Immature natural killer cell (primary cell): ENCODE measurements around the gene GPER1. TPM values are rescaled to one million over a fixed set of nuclear protein-coding genes. Genes with fewer than 3 reads are reported as not detected.
"Not testable (repeated sequence)": the region's sequence is repeated elsewhere in the genome, so short reads cannot be mapped to it uniquely, and the experiment has no call there.

ENCODE experiments used
- DNase-seq, 3 donors: peaks; one replicate each; pipeline ENCODE4 v3.0.0; 2022; ENCODE audit warnings: mixed read lengths in 1 of 3
- H3K27ac Mint-ChIP-seq, 6 donors: one replicate each; pipeline ENCODE4 v1.8.0; 2020; ENCODE audit warnings: mixed read lengths in 6 of 6, mild to moderate bottlenecking in 5 of 6, inconsistent platforms in 4 of 6, moderate library complexity in 3 of 6
- H3K27me3 Mint-ChIP-seq, 3 donors: one replicate each; pipeline ENCODE4 v1.8.0; 2020 to 2021; ENCODE audit warnings: low read depth in 3 of 3, mild to moderate bottlenecking in 3 of 3, mixed read lengths in 3 of 3, moderate library complexity in 3 of 3, inconsistent platforms in 1 of 3
- H3K36me3 Mint-ChIP-seq, 3 donors: one replicate each; pipeline ENCODE4 v1.8.0; 2020; ENCODE audit warnings: mixed read lengths in 3 of 3, inconsistent platforms in 2 of 3, mild to moderate bottlenecking in 2 of 3
- H3K4me1 Mint-ChIP-seq, 2 donors: one replicate each; pipeline ENCODE4 v1.8.0; 2020; ENCODE audit warnings: inconsistent platforms in 2 of 2, mild to moderate bottlenecking in 2 of 2, mixed read lengths in 2 of 2, moderate library complexity in 1 of 2
- H3K4me3 Mint-ChIP-seq, 5 donors: one replicate each; pipeline ENCODE4 v1.8.0; 2020; ENCODE audit warnings: mild to moderate bottlenecking in 5 of 5, mixed read lengths in 5 of 5, inconsistent platforms in 3 of 5, moderate library complexity in 3 of 5
- H3K9me3 Mint-ChIP-seq, 6 donors: one replicate each; pipeline ENCODE4 v1.8.0; 2020; ENCODE audit warnings: mild to moderate bottlenecking in 6 of 6, mixed read lengths in 6 of 6, inconsistent platforms in 4 of 6, moderate library complexity in 3 of 6
- polyA plus RNA-seq, 3 donors: library from polyadenylated mRNA; unstranded; fragments of 300-500 nt; fragmentation: Illumina TruSeq; gene quantifications; one replicate each; pipeline ENCODE4 v1.2.3, GENCODE V29; 2021

GPER1 gene
- polyA plus RNA-seq, 3 donors from 2014 or later: 0.14 to 0.31 TPM; not detected in 1

- Mint-ChIP-seq H3K9me3 (no peaks in the 10 kb centered on the region), H3K27ac (no peak overlapping the region), H3K4me3 (no peak overlapping the region), H3K4me1 (no peaks in the 10 kb centered on the region), H3K36me3 (no peaks in the 10 kb centered on the region), H3K27me3 (peaks cover 0 to 2% (median 0%) of the 10 kb centered on the region in 3 donors)
- DNase-seq: no peak
These were observed 23.2 kb downstream of the GPER1 start for GRCh38 chr7:1111156-1111555.

GRCh38 chr7:1112109-1112508 is 24.2 kb downstream of the GPER1 start:
- Mint-ChIP-seq H3K36me3 (no peaks in the 10 kb centered on the region), H3K27me3 (no peaks in the 10 kb centered on the region), H3K4me1 (no peaks in the 10 kb centered on the region), H3K4me3 (no peak overlapping the region), H3K27ac (no peak overlapping the region), H3K9me3 (no peaks in the 10 kb centered on the region)
- DNase-seq: no peak

- Mint-ChIP-seq H3K27ac (no peak overlapping the region), H3K4me1 (no peaks in the 10 kb centered on the region), H3K9me3 (no peaks in the 10 kb centered on the region), H3K27me3 (no peaks in the 10 kb centered on the region), H3K36me3 (no peaks in the 10 kb centered on the region), H3K4me3 (no peak overlapping the region)
- DNase-seq: no peak
These were observed 25.0 kb downstream of the GPER1 start for GRCh38 chr7:1112625-1113547.

GRCh38 chr7:1113548-1113885 is 25.6 kb downstream of the GPER1 start:
- Mint-ChIP-seq H3K4me3 (no peak overlapping the region), H3K27me3 (no peaks in the 10 kb centered on the region), H3K9me3 (no peaks in the 10 kb centered on the region), H3K27ac (no peak overlapping the region), H3K4me1 (no peaks in the 10 kb centered on the region), H3K36me3 (no peaks in the 10 kb centered on the region)
- no peak for DNase-seq

GRCh38 chr7:1114088-1114487 is 26.2 kb downstream of the GPER1 start:
- H3K27me3 Mint-ChIP-seq: no peaks in the 10 kb centered on the region
- H3K4me1 Mint-ChIP-seq: no peaks in the 10 kb centered on the region
- H3K9me3 Mint-ChIP-seq: no peaks in the 10 kb centered on the region
- no peak for DNase-seq
- H3K27ac Mint-ChIP-seq: no peak overlapping the region
- no peaks in the 10 kb centered on the region for H3K36me3 Mint-ChIP-seq
- no peak overlapping the region for H3K4me3 Mint-ChIP-seq

- Mint-ChIP-seq H3K4me1 (no peaks in the 10 kb centered on the region), H3K27me3 (no peaks in the 10 kb centered on the region), H3K4me3 (no peak overlapping the region), H3K9me3 (no peaks in the 10 kb centered on the region), H3K36me3 (no peaks in the 10 kb centered on the region), H3K27ac (no peak overlapping the region)
- no peak for DNase-seq
These were observed 26.6 kb downstream of the GPER1 start for GRCh38 chr7:1114505-1114904.

GRCh38 chr7:1115171-1116045 is 27.5 kb downstream of the GPER1 start:
- not testable (repeated sequence) for H3K36me3 Mint-ChIP-seq, H3K4me1 Mint-ChIP-seq, H3K4me3 Mint-ChIP-seq, H3K27ac Mint-ChIP-seq, DNase-seq, H3K9me3 Mint-ChIP-seq, H3K27me3 Mint-ChIP-seq

- not testable (repeated sequence) for H3K4me3 Mint-ChIP-seq, H3K27ac Mint-ChIP-seq, H3K27me3 Mint-ChIP-seq, H3K36me3 Mint-ChIP-seq, H3K4me1 Mint-ChIP-seq, DNase-seq, H3K9me3 Mint-ChIP-seq
These were observed 28.6 kb downstream of the GPER1 start for GRCh38 chr7:1116383-1117008.

- Mint-ChIP-seq H3K4me1 (no peaks in the 10 kb centered on the region), H3K27ac (no peak overlapping the region)
These were observed 29.5 kb downstream of the GPER1 start for GRCh38 chr7:1117321-1117928.

GRCh38 chr7:1119201-1119600 is 31.3 kb downstream of the GPER1 start:
- DNase-seq: no peak
- Mint-ChIP-seq H3K4me1 (no peaks in the 10 kb centered on the region), H3K27me3 (no peaks in the 10 kb centered on the region), H3K27ac (no peak overlapping the region), H3K36me3 (no peaks in the 10 kb centered on the region), H3K4me3 (no peak overlapping the region), H3K9me3 (no peaks in the 10 kb centered on the region)

More at GRCh38 chr7:1117321-1117928, 29.5 kb downstream of the GPER1 start:
- Mint-ChIP-seq H3K9me3 (no peaks in the 10 kb centered on the region), H3K27me3 (no peaks in the 10 kb centered on the region), H3K4me3 (no peak overlapping the region), H3K36me3 (no peaks in the 10 kb centered on the region)
- DNase-seq: no peak

GRCh38 chr7:1120791-1121190 is 32.9 kb downstream of the GPER1 start:
- Mint-ChIP-seq H3K27ac (no peak overlapping the region), H3K4me1 (no peaks in the 10 kb centered on the region), H3K9me3 (no peaks in the 10 kb centered on the region), H3K27me3 (no peaks in the 10 kb centered on the region), H3K36me3 (no peaks in the 10 kb centered on the region), H3K4me3 (no peak overlapping the region)
- no peak for DNase-seq

GRCh38 chr7:1121476-1121875 is 33.6 kb downstream of the GPER1 start:
- Mint-ChIP-seq H3K4me1 (no peaks in the 10 kb centered on the region), H3K27me3 (no peaks in the 10 kb centered on the region), H3K9me3 (no peaks in the 10 kb centered on the region), H3K36me3 (no peaks in the 10 kb centered on the region), H3K27ac (no peak overlapping the region), H3K4me3 (no peak overlapping the region)
- DNase-seq: no peak

GRCh38 chr7:1121886-1122831 is 34.2 kb downstream of the GPER1 start:
- no peaks in the 10 kb centered on the region for H3K4me1 Mint-ChIP-seq
- no peak overlapping the region for H3K27ac Mint-ChIP-seq
- H3K9me3 Mint-ChIP-seq: no peaks in the 10 kb centered on the region
- H3K36me3 Mint-ChIP-seq: no peaks in the 10 kb centered on the region
- no peaks in the 10 kb centered on the region for H3K27me3 Mint-ChIP-seq
- DNase-seq: no peak
- no peak overlapping the region for H3K4me3 Mint-ChIP-seq
